GM12892 (cell line): ENCODE measurements around the gene APOBR.

Experiments
- POLR2A ChIP-seq: IDR thresholded peaks from 2 replicates; pipeline ENCODE4 v1.6.1; 2011; ENCODE audit warnings: low read depth, low read length, control low read depth
- TAF1 ChIP-seq: IDR thresholded peaks from 2 replicates; pipeline ENCODE4 v1.6.1; 2011; ENCODE audit warnings: low read depth, mild to moderate bottlenecking, control low read depth, low read length, borderline replicate concordance

- TF ChIP-seq POLR2A (no peak), TAF1 (no peak)
Measured at GRCh38 chr16:28497861-28498599, 3.6 kb downstream of the APOBR start.
